Measurements from ENCODE around the gene ANKRD60. TPM values are rescaled to one million over a fixed set of nuclear protein-coding genes. Genes with fewer than 3 reads are reported as not detected.

ANKRD60 gene
- total and polyA plus RNA-seq, 8 donors = not detected

DNA sequence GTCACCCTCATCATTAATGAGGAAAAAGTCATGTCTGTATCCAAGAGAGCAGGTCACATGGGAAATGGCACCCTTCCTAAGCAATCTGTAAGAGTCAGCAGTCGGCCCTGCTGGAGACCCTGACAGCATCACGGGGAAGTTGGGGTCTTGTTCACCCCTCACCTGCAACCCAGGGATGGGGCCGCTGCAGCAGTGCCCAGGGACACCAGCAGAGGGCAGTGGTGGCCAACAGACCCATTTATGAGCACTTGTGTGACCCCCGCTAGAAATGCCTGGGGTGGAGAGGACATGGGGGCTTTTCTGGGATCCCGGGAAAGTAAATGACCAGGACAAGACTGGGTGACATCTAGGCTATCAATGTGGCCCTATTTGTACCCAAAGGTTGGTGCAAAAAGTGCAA, 35.9 kb downstream of the ANKRD60 start:
- 39 to 55% (median 55%) methylated on average over 5 of the region's 5 CpGs for WGBS, 5 donors

DNA sequence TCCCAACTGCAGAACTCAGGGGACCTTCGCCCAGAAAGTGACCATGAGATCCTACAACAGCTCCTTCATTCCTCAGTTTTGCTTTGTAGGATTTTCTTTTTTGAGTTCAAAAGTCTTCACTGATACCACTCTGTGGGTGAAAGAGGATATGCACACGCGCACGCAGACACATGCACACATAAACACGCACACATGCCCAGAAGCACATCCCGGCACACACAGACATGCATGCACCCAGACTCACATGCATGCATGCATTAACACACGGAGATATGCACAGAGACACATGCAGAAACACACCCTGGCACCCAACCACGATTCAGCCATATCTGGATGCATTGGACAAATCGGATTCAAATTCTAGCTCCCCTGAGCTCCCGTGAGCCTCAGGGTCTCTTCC, 36.4 kb downstream of the ANKRD60 start:
- 77 to 82% (median 79%) methylated on average over 10 of the region's 10 CpGs for WGBS, 5 donors
- TF ChIP-seq POLR2A (IDR thresholded peaks at IDR 0.05) = no peak
- TF ChIP-seq EP300 (IDR thresholded peaks at IDR 0.05) = no peak
- no peak for TF ChIP-seq POLR2AphosphoS5 (IDR thresholded peaks at IDR 0.05)
- TF ChIP-seq, protein P1, sequence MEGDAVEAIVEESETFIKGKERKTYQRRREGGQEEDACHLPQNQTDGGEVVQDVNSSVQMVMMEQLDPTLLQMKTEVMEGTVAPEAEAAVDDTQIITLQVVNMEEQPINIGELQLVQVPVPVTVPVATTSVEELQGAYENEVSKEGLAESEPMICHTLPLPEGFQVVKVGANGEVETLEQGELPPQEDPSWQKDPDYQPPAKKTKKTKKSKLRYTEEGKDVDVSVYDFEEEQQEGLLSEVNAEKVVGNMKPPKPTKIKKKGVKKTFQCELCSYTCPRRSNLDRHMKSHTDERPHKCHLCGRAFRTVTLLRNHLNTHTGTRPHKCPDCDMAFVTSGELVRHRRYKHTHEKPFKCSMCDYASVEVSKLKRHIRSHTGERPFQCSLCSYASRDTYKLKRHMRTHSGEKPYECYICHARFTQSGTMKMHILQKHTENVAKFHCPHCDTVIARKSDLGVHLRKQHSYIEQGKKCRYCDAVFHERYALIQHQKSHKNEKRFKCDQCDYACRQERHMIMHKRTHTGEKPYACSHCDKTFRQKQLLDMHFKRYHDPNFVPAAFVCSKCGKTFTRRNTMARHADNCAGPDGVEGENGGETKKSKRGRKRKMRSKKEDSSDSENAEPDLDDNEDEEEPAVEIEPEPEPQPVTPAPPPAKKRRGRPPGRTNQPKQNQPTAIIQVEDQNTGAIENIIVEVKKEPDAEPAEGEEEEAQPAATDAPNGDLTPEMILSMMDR (IDR thresholded peaks at IDR 0.05) = no peak

More for the DNA sequence above, 35.9 kb downstream of the ANKRD60 start:
- Histone ChIP-seq H3K9me3 (no peaks in the 10 kb centered on the region), H3K36me3 (no peaks in the 10 kb centered on the region), H3K4me3 (no peak overlapping the region), H3K27me3 (peaks cover 0 to 39% (median 0%) of the 10 kb centered on the region in 3 donors), H3K4me1 (no peaks in the 10 kb centered on the region), H3K27ac (no peak overlapping the region)
- TF ChIP-seq, protein P1 (IDR thresholded peaks at IDR 0.05) = peak in 2 of 7 experiments; percentile 26 to 34
- TF ChIP-seq EP300 (IDR thresholded peaks at IDR 0.05) (no peak), POLR2A (IDR thresholded peaks at IDR 0.05) (no peak), POLR2AphosphoS5 (IDR thresholded peaks at IDR 0.05) (no peak)
- no peak for DNase-seq
- intact Hi-C loops (cut with DNase I; ENCODE audit: low total_unique reads) = no loop called here

DNA sequence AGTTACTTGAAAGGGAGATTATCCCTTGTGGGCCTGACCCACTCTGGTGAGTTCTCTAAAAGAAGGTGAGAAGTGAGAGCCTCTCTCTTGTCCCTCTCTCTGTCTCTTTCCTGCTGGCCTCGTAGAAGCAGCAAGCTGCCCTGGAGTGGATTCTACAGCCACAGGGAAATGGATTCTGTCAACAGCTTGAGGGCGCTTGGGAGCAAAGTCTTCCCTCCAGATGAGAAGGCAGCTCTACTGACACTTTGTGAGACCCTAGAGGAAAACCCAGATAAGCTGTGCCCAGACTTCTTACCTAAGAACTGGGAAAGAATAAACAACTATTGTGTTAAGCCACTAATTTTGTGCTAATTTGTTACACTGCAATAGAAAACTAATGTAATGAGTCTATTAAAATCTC, 39.9 kb downstream of the ANKRD60 start:
- intact Hi-C loops (cut with DNase I; ENCODE audit: low total_unique reads) = no loop called here
- Histone ChIP-seq H3K9me3 (peaks cover 0 to 17% (median 12%) of the 10 kb centered on the region in 4 donors), H3K27ac (no peak overlapping the region), H3K4me3 (no peak overlapping the region), H3K36me3 (no peaks in the 10 kb centered on the region), H3K27me3 (peaks cover 0 to 52% (median 0%) of the 10 kb centered on the region in 3 donors), H3K4me1 (no peaks in the 10 kb centered on the region)
- no peak for TF ChIP-seq POLR2AphosphoS5 (IDR thresholded peaks at IDR 0.05)
- TF ChIP-seq, protein P1 (IDR thresholded peaks at IDR 0.05) = no peak
- no peak for TF ChIP-seq POLR2A (IDR thresholded peaks at IDR 0.05)
- TF ChIP-seq EP300 (IDR thresholded peaks at IDR 0.05) = no peak
- no peak for DNase-seq
- 18 to 50% (median 35%) methylated on average over 2 of the region's 2 CpGs for WGBS, 5 donors

More for the DNA sequence above, 36.4 kb downstream of the ANKRD60 start:
- no peaks in the 10 kb centered on the region for H3K36me3 ChIP-seq
- intact Hi-C loops (cut with DNase I; ENCODE audit: low total_unique reads) = no loop called here
- no peaks in the 10 kb centered on the region for H3K4me1 ChIP-seq
- no peak overlapping the region for H3K4me3 ChIP-seq
- no peak overlapping the region for H3K27ac ChIP-seq
- H3K9me3 ChIP-seq = no peaks in the 10 kb centered on the region
- peaks cover 0 to 38% (median 0%) of the 10 kb centered on the region in 3 donors for H3K27me3 ChIP-seq
- no peak for DNase-seq

DNA sequence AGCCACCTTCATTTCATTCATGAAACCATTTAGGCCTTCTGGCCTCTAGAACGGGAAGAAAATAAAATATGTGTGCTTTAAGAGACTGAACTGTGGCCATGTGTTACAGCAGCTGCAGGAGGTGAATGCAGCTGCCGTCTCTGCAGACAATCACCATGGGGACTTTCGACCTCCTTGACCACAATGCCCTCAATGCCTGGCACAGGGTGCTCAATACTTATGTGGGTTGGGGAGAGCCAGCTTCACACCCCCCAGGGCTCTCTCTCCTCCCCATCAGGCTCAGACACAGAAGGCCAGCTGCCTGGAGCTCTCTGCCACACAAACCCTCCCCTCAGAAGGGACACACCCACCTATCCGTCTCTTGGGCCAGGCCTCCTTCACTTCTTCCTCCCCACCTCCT, 43.5 kb downstream of the ANKRD60 start:
- TF ChIP-seq, protein P1 (IDR thresholded peaks at IDR 0.05) = no peak
- TF ChIP-seq EP300 (IDR thresholded peaks at IDR 0.05) (no peak), POLR2A (IDR thresholded peaks at IDR 0.05) (no peak), POLR2AphosphoS5 (IDR thresholded peaks at IDR 0.05) (no peak)
- Histone ChIP-seq H3K27ac (no peak overlapping the region), H3K27me3 (peaks cover 0 to 58% (median 2%) of the 10 kb centered on the region in 3 donors), H3K36me3 (no peaks in the 10 kb centered on the region), H3K4me1 (peaks cover 0 to 1% (median under 1%) of the 10 kb centered on the region in 4 donors), H3K4me3 (no peak overlapping the region), H3K9me3 (peaks cover 0 to 19% (median 12%) of the 10 kb centered on the region in 4 donors)
- no peak for DNase-seq
- WGBS, 5 donors = 73 to 90% (median 76%) methylated on average over 4 of the region's 4 CpGs
- intact Hi-C loops (cut with DNase I; ENCODE audit: low total_unique reads) = no loop called here
